ENCODE data around the gene AADACL4.
A peak's percentile ranks its signal among the peaks of the same experiment; 100 is the strongest.

DNA sequence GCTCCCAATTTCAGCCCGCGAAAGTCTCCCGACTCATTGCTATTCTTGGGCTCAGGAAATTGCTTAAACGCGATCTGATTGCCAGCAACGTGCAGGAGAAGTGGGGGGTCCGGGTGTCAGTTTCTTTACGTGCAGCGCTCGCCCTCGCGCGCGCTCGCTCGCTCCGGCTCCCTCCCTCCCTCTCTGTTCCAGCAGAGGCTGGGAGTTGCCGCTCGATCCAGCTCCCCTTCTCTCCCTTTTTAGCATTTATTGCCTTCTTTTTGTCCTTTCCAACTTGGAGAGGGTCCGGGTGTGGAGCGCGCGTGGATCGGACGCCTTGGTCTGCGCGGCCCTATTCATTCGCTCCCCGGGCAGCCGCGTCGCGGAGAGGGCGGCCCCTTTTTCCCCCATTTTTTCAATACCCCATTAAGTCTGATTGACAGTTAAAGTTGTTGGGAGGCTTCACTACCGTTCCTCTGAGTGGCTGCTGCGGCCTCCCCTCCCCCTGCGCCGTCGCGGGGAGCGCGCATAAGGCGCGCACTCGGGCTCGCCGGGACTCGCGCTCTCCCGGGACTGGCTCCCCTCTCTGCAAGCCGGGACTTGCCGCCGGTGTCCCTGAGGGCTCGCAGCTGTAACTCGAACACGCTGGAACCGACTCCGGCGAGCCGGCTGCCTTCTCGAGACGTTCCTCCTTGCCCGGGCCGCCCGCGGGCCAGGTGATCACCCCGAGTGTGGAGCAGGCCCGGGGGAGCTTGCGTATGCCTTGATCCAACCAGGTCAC is 25.8 kb upstream of the AADACL4 start, which contains the start of gene DHRS3:
- TF ChIP-seq, protein P1, sequence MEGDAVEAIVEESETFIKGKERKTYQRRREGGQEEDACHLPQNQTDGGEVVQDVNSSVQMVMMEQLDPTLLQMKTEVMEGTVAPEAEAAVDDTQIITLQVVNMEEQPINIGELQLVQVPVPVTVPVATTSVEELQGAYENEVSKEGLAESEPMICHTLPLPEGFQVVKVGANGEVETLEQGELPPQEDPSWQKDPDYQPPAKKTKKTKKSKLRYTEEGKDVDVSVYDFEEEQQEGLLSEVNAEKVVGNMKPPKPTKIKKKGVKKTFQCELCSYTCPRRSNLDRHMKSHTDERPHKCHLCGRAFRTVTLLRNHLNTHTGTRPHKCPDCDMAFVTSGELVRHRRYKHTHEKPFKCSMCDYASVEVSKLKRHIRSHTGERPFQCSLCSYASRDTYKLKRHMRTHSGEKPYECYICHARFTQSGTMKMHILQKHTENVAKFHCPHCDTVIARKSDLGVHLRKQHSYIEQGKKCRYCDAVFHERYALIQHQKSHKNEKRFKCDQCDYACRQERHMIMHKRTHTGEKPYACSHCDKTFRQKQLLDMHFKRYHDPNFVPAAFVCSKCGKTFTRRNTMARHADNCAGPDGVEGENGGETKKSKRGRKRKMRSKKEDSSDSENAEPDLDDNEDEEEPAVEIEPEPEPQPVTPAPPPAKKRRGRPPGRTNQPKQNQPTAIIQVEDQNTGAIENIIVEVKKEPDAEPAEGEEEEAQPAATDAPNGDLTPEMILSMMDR (IDR thresholded peaks at IDR 0.05): no peak
- TF ChIP-seq POLR2A (IDR thresholded peaks at IDR 0.05): peak in 1 of 2 donors; percentile 53

Measured in heart left ventricle (tissue), 13 donors.